WTC11 (cell line): ENCODE data around the gene CX3CL1.

Experiments used
- CBFB ChIP-seq: sonication (generic); formaldehyde crosslinking; IDR thresholded peaks from 2 replicates; pipeline ENCODE4 v1.8.1; 2022; ENCODE audit warnings: mild to moderate bottlenecking, low read depth, missing genetic modification reagents
- CREM ChIP-seq: sonication (generic); formaldehyde crosslinking; IDR thresholded peaks from 2 replicates; pipeline ENCODE4 v1.8.1; 2022; ENCODE audit warnings: mild to moderate bottlenecking, missing genetic modification reagents, moderate library complexity
- FOXJ3 ChIP-seq: sonication (generic); formaldehyde crosslinking; IDR thresholded peaks from 2 replicates; pipeline ENCODE4 v1.9.0; 2021; ENCODE audit warnings: missing genetic modification reagents, mild to moderate bottlenecking, borderline replicate concordance
- FOXK1 ChIP-seq: sonication (generic); formaldehyde crosslinking; IDR thresholded peaks from 2 replicates; pipeline ENCODE4 v1.8.0; 2022; ENCODE audit warnings: mild to moderate bottlenecking, moderate library complexity, missing genetic modification reagents
- NR1H2 ChIP-seq: sonication (generic); formaldehyde crosslinking; IDR thresholded peaks from 2 replicates; pipeline ENCODE4 v1.9.0; 2021; ENCODE audit warnings: mild to moderate bottlenecking, moderate library complexity, missing genetic modification reagents
- TF ChIP-seq, protein P1 (sequence below): sonication (generic); formaldehyde crosslinking; IDR thresholded peaks from 2 replicates; pipeline ENCODE4 v1.8.1; 2023; ENCODE audit warnings: mild to moderate bottlenecking, moderate library complexity, missing genetic modification reagents
- TF ChIP-seq, protein P2 (sequence below): fragments of 200-600 bp; IDR thresholded peaks from 2 replicates; pipeline ENCODE4 v1.8.0; 2022; ENCODE audit warnings: antibody characterized with exemption

GRCh38 chr16:57405097-57405496 is 32.8 kb downstream of the CX3CL1 start:
- TF ChIP-seq CBFB (CRISPR knock-in tag) (no peak), CREM (no peak), NR1H2 (no peak), FOXJ3 (CRISPR knock-in tag) (no peak), FOXK1 (CRISPR knock-in tag) (no peak)
- TF ChIP-seq, protein P1, sequence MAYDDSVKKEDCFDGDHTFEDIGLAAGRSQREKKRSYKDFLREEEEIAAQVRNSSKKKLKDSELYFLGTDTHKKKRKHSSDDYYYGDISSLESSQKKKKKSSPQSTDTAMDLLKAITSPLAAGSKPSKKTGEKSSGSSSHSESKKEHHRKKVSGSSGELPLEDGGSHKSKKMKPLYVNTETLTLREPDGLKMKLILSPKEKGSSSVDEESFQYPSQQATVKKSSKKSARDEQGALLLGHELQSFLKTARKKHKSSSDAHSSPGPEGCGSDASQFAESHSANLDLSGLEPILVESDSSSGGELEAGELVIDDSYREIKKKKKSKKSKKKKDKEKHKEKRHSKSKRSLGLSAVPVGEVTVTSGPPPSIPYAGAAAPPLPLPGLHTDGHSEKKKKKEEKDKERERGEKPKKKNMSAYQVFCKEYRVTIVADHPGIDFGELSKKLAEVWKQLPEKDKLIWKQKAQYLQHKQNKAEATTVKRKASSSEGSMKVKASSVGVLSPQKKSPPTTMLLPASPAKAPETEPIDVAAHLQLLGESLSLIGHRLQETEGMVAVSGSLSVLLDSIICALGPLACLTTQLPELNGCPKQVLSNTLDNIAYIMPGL (CRISPR knock-in tag) = no peak
- TF ChIP-seq, protein P2, sequence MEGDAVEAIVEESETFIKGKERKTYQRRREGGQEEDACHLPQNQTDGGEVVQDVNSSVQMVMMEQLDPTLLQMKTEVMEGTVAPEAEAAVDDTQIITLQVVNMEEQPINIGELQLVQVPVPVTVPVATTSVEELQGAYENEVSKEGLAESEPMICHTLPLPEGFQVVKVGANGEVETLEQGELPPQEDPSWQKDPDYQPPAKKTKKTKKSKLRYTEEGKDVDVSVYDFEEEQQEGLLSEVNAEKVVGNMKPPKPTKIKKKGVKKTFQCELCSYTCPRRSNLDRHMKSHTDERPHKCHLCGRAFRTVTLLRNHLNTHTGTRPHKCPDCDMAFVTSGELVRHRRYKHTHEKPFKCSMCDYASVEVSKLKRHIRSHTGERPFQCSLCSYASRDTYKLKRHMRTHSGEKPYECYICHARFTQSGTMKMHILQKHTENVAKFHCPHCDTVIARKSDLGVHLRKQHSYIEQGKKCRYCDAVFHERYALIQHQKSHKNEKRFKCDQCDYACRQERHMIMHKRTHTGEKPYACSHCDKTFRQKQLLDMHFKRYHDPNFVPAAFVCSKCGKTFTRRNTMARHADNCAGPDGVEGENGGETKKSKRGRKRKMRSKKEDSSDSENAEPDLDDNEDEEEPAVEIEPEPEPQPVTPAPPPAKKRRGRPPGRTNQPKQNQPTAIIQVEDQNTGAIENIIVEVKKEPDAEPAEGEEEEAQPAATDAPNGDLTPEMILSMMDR = no peak
